Smooth muscle cell (in vitro differentiated cells): ENCODE data around the gene PACS1. TPM values are rescaled to one million over a fixed set of nuclear protein-coding genes. Genes with fewer than 3 reads are reported as not detected.

Experiments used
- DNase-seq: peaks from one replicate; lab custom pipeline; 2025; ENCODE audit not compliant: unreplicated experiment; lab: John Stamatoyannopoulos, UW
- H2AFZ ChIP-seq: fragments of 200-600 bp; sonication (generic); 2 replicates; pipeline ENCODE4 v1.6.0; 2016; ENCODE audit warnings: antibody characterized with exemption, low read depth, mild to moderate bottlenecking
- H3F3A ChIP-seq: fragments of 200-600 bp; sonication (generic); 2 replicates; pipeline ENCODE4 v1.6.0; 2017; ENCODE audit warnings: antibody characterized with exemption, low read depth
- H3K27ac ChIP-seq: fragments of 200-600 bp; sonication (generic); 2 replicates; pipeline ENCODE4 v1.5.1; 2016; ENCODE audit warnings: low read depth, mild to moderate bottlenecking
- H3K27me3 ChIP-seq: fragments of 200-600 bp; sonication (generic); 2 replicates; pipeline ENCODE4 v1.6.1; 2016; ENCODE audit warnings: low read depth, mild to moderate bottlenecking
- H3K36me3 ChIP-seq: fragments of 200-600 bp; sonication (generic); 2 replicates; pipeline ENCODE4 v1.5.1; 2016; ENCODE audit warnings: low read depth
- H3K4me1 ChIP-seq: fragments of 200-600 bp; sonication (generic); 2 replicates; pipeline ENCODE4 v1.5.1; 2016; ENCODE audit warnings: low read depth
- H3K4me2 ChIP-seq: fragments of 200-600 bp; sonication (generic); 2 replicates; pipeline ENCODE4 v1.6.0; 2016; ENCODE audit warnings: mild to moderate bottlenecking
- H3K4me3 ChIP-seq: fragments of 200-600 bp; sonication (generic); 2 replicates; pipeline ENCODE4 v1.5.1; 2016; ENCODE audit warnings: mild to moderate bottlenecking
- H3K79me2 ChIP-seq: fragments of 200-600 bp; sonication (generic); 2 replicates; pipeline ENCODE4 v1.6.0; 2016; ENCODE audit warnings: low read depth, mild to moderate bottlenecking
- H3K9ac ChIP-seq: fragments of 200-600 bp; sonication (generic); 2 replicates; pipeline ENCODE4 v1.6.0; 2016; ENCODE audit warnings: low read depth
- H3K9me3 ChIP-seq: fragments of 200-600 bp; sonication (generic); replicated peaks from 2 replicates; pipeline ENCODE4 v1.5.1; 2016; ENCODE audit warnings: low read depth
- H4K20me1 ChIP-seq: fragments of 200-600 bp; sonication (generic); 2 replicates; pipeline ENCODE4 v1.6.0; 2016; ENCODE audit warnings: low read depth
- WGBS: methylation state at CpG from one replicate; pipeline ENCODE4 v1.1.7; 2016; ENCODE audit warnings: low lambda C conversion rate; 5-methylcytosine and 5-hydroxymethylcytosine counted together
- polyA plus RNA-seq: library from polyadenylated mRNA; unstranded; fragments of >200 nt; fragmentation: Nextera tagmentation; extraction: Ambion mirVana; gene quantifications from 2 replicates; pipeline ENCODE4 v1.2.1, GENCODE V29; 2016
- total RNA-seq: library from RNA; depleted of rRNA; stranded (reverse); fragments of >200 nt; gene quantifications from 2 replicates; pipeline ENCODE4 v1.2.3, GENCODE V29; 2014
- TF ChIP-seq, protein P1 (sequence below): fragments of 200-600 bp; sonication (generic); IDR thresholded peaks from 2 replicates; pipeline ENCODE4 v1.5.1; 2017; ENCODE audit warnings: borderline replicate concordance, mild to moderate bottlenecking, antibody characterized with exemption; ENCODE audit not compliant: insufficient read depth, poor library complexity, severe bottlenecking

PACS1 gene
- total and polyA plus RNA-seq, 2 experiments from 2014 or later = 87.6 to 140 TPM

DNA sequence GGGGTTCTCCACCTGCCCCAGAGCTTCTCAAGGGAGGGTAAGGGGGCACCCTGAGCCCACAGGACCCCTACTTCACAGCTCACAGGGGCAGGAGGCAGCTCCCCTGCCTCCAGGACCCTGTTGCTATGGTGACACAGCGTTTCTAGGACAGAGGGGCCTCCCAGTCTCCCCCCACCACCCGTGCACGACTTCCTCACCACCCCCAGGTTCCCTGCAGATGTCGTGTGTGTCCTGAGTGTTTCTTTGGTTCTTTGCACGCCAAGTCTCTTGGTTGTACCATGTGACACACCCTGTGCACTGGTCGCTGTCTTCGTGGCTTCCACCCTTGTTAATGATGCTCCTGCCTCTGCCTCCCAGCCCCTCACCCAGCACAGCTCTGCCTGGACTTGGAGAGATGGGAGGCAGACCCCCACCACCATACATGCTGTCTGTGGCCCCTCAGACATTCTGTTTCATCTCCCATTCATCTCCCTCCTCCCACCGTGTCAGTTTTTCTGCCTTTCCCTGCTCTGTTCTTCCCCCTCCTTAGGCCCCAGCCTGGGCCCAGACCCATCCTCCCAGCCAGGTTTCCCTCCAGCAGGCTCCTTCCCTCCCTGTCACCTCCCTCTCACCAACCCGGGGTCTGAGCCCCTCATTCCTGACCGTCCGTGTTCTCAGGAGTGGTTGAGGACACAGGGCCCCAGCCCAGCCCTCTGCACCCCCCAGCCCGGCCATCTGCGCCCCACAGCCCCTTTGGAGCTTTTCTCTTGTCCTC, 173.9 kb downstream of the PACS1 start:
- Histone ChIP-seq H3K27me3 (no peaks in the 10 kb centered on the region), H3K4me1 (no peaks in the 10 kb centered on the region), H3K79me2 (no peaks in the 10 kb centered on the region), H2AFZ (no peak overlapping the region), H3K36me3 (no peaks in the 10 kb centered on the region), H4K20me1 (peaks cover 8% of the 10 kb centered on the region), H3K9ac (no peak overlapping the region), H3K4me3 (no peak overlapping the region), H3K4me2 (no peak overlapping the region), H3F3A (peaks cover 5% of the 10 kb centered on the region), H3K9me3 (no peaks in the 10 kb centered on the region), H3K27ac (no peak overlapping the region)
- TF ChIP-seq, protein P1, sequence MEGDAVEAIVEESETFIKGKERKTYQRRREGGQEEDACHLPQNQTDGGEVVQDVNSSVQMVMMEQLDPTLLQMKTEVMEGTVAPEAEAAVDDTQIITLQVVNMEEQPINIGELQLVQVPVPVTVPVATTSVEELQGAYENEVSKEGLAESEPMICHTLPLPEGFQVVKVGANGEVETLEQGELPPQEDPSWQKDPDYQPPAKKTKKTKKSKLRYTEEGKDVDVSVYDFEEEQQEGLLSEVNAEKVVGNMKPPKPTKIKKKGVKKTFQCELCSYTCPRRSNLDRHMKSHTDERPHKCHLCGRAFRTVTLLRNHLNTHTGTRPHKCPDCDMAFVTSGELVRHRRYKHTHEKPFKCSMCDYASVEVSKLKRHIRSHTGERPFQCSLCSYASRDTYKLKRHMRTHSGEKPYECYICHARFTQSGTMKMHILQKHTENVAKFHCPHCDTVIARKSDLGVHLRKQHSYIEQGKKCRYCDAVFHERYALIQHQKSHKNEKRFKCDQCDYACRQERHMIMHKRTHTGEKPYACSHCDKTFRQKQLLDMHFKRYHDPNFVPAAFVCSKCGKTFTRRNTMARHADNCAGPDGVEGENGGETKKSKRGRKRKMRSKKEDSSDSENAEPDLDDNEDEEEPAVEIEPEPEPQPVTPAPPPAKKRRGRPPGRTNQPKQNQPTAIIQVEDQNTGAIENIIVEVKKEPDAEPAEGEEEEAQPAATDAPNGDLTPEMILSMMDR = no peak
- 89% methylated on average over 13 of the region's 13 CpGs for WGBS
- no peak for DNase-seq

DNA sequence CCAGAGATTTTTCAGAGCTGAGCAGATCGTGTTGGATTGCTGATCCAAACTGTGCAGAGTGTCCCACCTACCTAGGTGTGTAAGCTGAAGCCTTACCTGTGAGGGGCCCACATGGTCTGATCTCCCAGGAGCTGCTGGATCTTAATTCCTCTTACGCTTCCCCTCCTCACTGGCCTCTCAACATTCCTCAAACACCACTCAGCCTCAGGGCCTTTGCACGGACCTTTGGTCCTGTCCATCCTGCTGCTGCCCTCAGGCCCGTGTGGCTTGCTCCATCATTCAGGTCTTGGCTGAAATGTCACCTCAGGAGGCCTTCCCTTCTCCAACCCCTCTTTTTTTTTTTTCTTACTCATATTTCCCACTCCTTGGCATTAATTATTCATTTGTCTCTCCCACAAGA, 177.2 kb downstream of the PACS1 start:
- H3K4me1 ChIP-seq = no peaks in the 10 kb centered on the region
- 93% methylated on average over 4 of the region's 4 CpGs for WGBS
- H3K36me3 ChIP-seq = no peaks in the 10 kb centered on the region
- no peak overlapping the region for H3K4me2 ChIP-seq
- H3K4me3 ChIP-seq = no peak overlapping the region
- H3K27ac ChIP-seq = no peak overlapping the region
- no peaks in the 10 kb centered on the region for H3K79me2 ChIP-seq
- H3K27me3 ChIP-seq = no peaks in the 10 kb centered on the region
- DNase-seq = no peak
- no peaks in the 10 kb centered on the region for H3K9me3 ChIP-seq
- peaks cover 5% of the 10 kb centered on the region for H3F3A ChIP-seq
- TF ChIP-seq, protein P1 = no peak
- no peak overlapping the region for H3K9ac ChIP-seq
- H4K20me1 ChIP-seq = peaks cover 8% of the 10 kb centered on the region
- H2AFZ ChIP-seq = no peak overlapping the region

DNA sequence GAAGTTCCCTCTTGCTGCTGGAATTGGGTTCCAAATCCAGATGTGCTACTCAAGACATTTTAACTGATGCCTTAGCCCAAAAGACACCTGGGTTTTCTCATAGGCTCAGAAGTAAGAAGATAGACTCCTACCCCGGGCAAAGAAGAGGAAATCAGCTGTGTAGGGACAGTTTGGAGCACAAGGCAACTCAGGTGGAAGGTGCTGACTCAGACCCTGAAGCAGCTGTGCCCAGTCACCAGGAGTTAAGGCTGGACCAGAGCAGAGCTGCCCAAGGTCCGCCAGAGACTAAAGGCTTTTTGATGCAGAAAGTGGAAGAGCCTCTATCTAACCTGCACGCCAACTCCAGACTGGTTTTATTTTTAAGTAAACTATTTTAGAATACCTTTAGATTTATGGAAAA, 177.7 kb downstream of the PACS1 start:
- no peak overlapping the region for H3K27ac ChIP-seq
- no peaks in the 10 kb centered on the region for H3K9me3 ChIP-seq
- peaks cover 8% of the 10 kb centered on the region for H4K20me1 ChIP-seq
- DNase-seq = no peak
- WGBS = 97% methylated on average over 3 of the region's 3 CpGs
- no peaks in the 10 kb centered on the region for H3K27me3 ChIP-seq
- H3K4me1 ChIP-seq = no peaks in the 10 kb centered on the region
- H3K4me3 ChIP-seq = no peak overlapping the region
- TF ChIP-seq, protein P1 = no peak
- no peak overlapping the region for H3K9ac ChIP-seq
- H3K36me3 ChIP-seq = no peaks in the 10 kb centered on the region
- no peak overlapping the region for H2AFZ ChIP-seq
- H3F3A ChIP-seq = peaks cover 5% of the 10 kb centered on the region
- no peaks in the 10 kb centered on the region for H3K79me2 ChIP-seq
- H3K4me2 ChIP-seq = no peak overlapping the region

DNA sequence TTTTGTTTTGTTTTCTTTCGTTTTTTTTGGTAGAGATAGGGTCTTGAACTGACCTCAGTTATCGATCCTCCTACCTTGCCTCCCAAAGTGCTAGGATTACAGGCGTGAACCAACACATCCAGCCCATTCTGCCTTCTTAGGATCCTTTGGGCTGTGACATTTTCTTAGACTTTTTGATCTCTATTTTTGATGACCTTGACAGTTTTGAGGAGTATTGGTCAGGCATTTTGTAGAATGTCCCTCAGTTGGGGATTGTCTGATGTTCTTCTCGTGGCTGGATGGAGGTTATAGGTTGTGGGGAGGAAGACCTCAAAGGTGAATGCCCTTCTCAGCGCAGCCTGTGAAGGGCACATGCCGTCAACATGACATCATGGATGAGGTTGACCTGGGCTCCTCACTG, 178.8 kb downstream of the PACS1 start:
- 98% methylated on average over 6 of the region's 6 CpGs for WGBS
- Histone ChIP-seq H3K4me3 (no peak overlapping the region), H3K4me1 (no peaks in the 10 kb centered on the region), H3K27ac (no peak overlapping the region), H3K9ac (no peak overlapping the region), H3K79me2 (no peaks in the 10 kb centered on the region), H3K27me3 (no peaks in the 10 kb centered on the region), H3F3A (peaks cover 5% of the 10 kb centered on the region), H3K4me2 (no peak overlapping the region), H4K20me1 (peaks cover 8% of the 10 kb centered on the region), H3K9me3 (no peaks in the 10 kb centered on the region), H3K36me3 (no peaks in the 10 kb centered on the region), H2AFZ (no peak overlapping the region)
- DNase-seq = no peak
- TF ChIP-seq, protein P1 = no peak
